Body of pancreas (tissue), 4 donors: ENCODE measurements around the gene RAI1. TPM values are rescaled to one million over a fixed set of nuclear protein-coding genes. Genes with fewer than 3 reads are reported as not detected.

Experiments used
- ATAC-seq: fragments of 150-250 bp; one replicate; pipeline ENCODE4 v1.9.1; 2016
- DNase-seq, 4 donors: peaks; one replicate each; pipeline ENCODE4 v3.0.0-alpha.2; 2019
- H3K27ac ChIP-seq, 4 donors: fragments of 200-600 bp; sonication (generic); 1 replicate in 3 of 4; 2 replicates in 1 of 4; pipeline versions ENCODE4 v1.5.1 to v1.6.1; 2016 to 2019; ENCODE audit warnings: mild to moderate bottlenecking in 1 of 4, mixed read lengths in 1 of 4, moderate library complexity in 1 of 4
- H3K27me3 ChIP-seq, 2 donors: fragments of 200-600 bp; sonication (generic); one replicate each; pipeline ENCODE4 v1.6.0; 2016; ENCODE audit warnings: mild to moderate bottlenecking in 1 of 2
- H3K36me3 ChIP-seq, 2 donors: fragments of 200-600 bp; sonication (generic); replicated peaks in 1 of 2; 2 replicates each; pipeline ENCODE4 v1.5.1; 2016; ENCODE audit warnings: low read depth in 2 of 2; ENCODE audit not compliant: insufficient read depth in 1 of 2
- H3K4me1 ChIP-seq: fragments of 200-600 bp; sonication (generic); one replicate; pipeline ENCODE4 v1.6.0; 2016
- H3K4me3 ChIP-seq, 2 donors: fragments of 200-600 bp; sonication (generic); 1 replicate in 1 of 2; 2 replicates in 1 of 2; pipeline ENCODE4 v1.5.1; 2016 to 2019
- H3K9me3 ChIP-seq, 3 donors: fragments of 200-600 bp; sonication (generic); 1 replicate in 2 of 3; 2 replicates in 1 of 3; pipeline ENCODE4 v1.5.1; 2016
- CTCF ChIP-seq, 7 experiments: fragments of 450-650 bp in 4 of 7; fragments of 200-600 bp in 3 of 7; sonication (generic) in 3 of 7; IDR thresholded peaks; one replicate each; pipeline ENCODE4 v1.5.1; 2016 to 2019; ENCODE audit warnings: antibody characterized with exemption in 7 of 7
- POLR2A ChIP-seq, 3 donors: fragments of 450-650 bp; IDR thresholded peaks; one replicate each; pipeline ENCODE4 v1.6.1; 2016; ENCODE audit warnings: antibody characterized with exemption in 3 of 3, mild to moderate bottlenecking in 2 of 3
- WGBS, 2 donors: methylation state at CpG; one replicate each; pipeline ENCODE4 v1.1.5; 2017; 5-methylcytosine and 5-hydroxymethylcytosine counted together
- intact Hi-C: fragments of 100-400 bp; cut with DNase I; formaldehyde crosslinking; loops from one replicate; pipeline ENCODE4 v1.15.1; 2023
- total RNA-seq, 2 donors: library from RNA; depleted of rRNA; stranded (reverse); fragments of >200 nt; gene quantifications; one replicate each; pipeline ENCODE4 v1.1.0, GENCODE V29; 2016

Gene RAI1
- total RNA-seq, 2 donors from 2014 or later: 16.3 to 41.5 TPM

- Histone ChIP-seq H3K4me3 (no peak overlapping the region), H3K27ac (peak overlapping the region; percentile 82 to 89 (median 85)), H3K27me3 (no peaks in the 10 kb centered on the region), H3K9me3 (no peaks in the 10 kb centered on the region), H3K4me1 (peaks cover 36% of the 10 kb centered on the region), H3K36me3 (no peaks in the 10 kb centered on the region)
- TF ChIP-seq POLR2A (IDR thresholded peaks at IDR 0.05) (no peak), CTCF (IDR thresholded peaks at IDR 0.05) (no peak)
- DNase-seq (peak in 1 of 4 donors; percentile 32), ATAC-seq (peak; percentile 20)
- 65 to 67% methylated on average over 9 to 12 of the region's 12 CpGs for WGBS, 2 donors
- intact Hi-C loops: no loop called here
Observed at GRCh38 chr17:17711641-17712162, 30.4 kb downstream of the RAI1 start.

GRCh38 chr17:17712268-17712924, 31.1 kb downstream of the RAI1 start:
- 83 to 91% methylated on average over 5 of the region's 5 CpGs for WGBS, 2 donors
- Histone ChIP-seq H3K9me3 (no peaks in the 10 kb centered on the region), H3K4me3 (no peak overlapping the region), H3K27me3 (no peaks in the 10 kb centered on the region), H3K36me3 (no peaks in the 10 kb centered on the region), H3K27ac (peak overlapping the region in 3 of 4 donors; percentile 84 to 89 (median 86)), H3K4me1 (peaks cover 36% of the 10 kb centered on the region)
- ATAC-seq (no peak), DNase-seq (no peak)
- no peak for TF ChIP-seq POLR2A (IDR thresholded peaks at IDR 0.05)
- TF ChIP-seq CTCF (IDR thresholded peaks at IDR 0.05): no peak
- intact Hi-C loops: no loop called here

GRCh38 chr17:17713839-17714238, 32.6 kb downstream of the RAI1 start:
- H3K4me1 ChIP-seq: peaks cover 36% of the 10 kb centered on the region
- intact Hi-C loops: no loop called here
- H3K4me3 ChIP-seq: no peak overlapping the region

GRCh38 chr17:17714261-17714866, 33.1 kb downstream of the RAI1 start:
- Histone ChIP-seq H3K4me1 (peaks cover 36% of the 10 kb centered on the region), H3K4me3 (no peak overlapping the region), H3K9me3 (no peaks in the 10 kb centered on the region), H3K36me3 (no peaks in the 10 kb centered on the region), H3K27ac (peak overlapping the region in 3 of 4 donors; percentile 60 to 89 (median 75)), H3K27me3 (no peaks in the 10 kb centered on the region)
- WGBS, 2 donors: 58% methylated on average over 13 to 16 of the region's 16 CpGs
- intact Hi-C loops: no loop called here
- DNase-seq (no peak), ATAC-seq (no peak)
- TF ChIP-seq CTCF (IDR thresholded peaks at IDR 0.05): no peak
- no peak for TF ChIP-seq POLR2A (IDR thresholded peaks at IDR 0.05)

More at GRCh38 chr17:17713839-17714238, 32.6 kb downstream of the RAI1 start:
- Histone ChIP-seq H3K27me3 (no peaks in the 10 kb centered on the region), H3K9me3 (no peaks in the 10 kb centered on the region), H3K27ac (peak overlapping the region in 3 of 4 donors; percentile 60 to 89 (median 75)), H3K36me3 (no peaks in the 10 kb centered on the region)
- peak; percentile 8 for ATAC-seq
- 37 to 41% methylated on average over 7 of the region's 7 CpGs for WGBS, 2 donors
- TF ChIP-seq POLR2A (IDR thresholded peaks at IDR 0.05) (no peak), CTCF (IDR thresholded peaks at IDR 0.05) (peak in 1 of 7 experiments; percentile 4)
- peak in 3 of 4 donors; percentile 46 to 65 (median 61) for DNase-seq
